GM19193 (cell line): ENCODE data around the gene EPX.

ENCODE experiments used
- POLR2A ChIP-seq: IDR thresholded peaks from 4 replicates; pipeline ENCODE4 v1.6.1; 2011; ENCODE audit not compliant: insufficient read depth, insufficient read length; ENCODE audit errors: extremely low read depth

EPX gene

DNA sequence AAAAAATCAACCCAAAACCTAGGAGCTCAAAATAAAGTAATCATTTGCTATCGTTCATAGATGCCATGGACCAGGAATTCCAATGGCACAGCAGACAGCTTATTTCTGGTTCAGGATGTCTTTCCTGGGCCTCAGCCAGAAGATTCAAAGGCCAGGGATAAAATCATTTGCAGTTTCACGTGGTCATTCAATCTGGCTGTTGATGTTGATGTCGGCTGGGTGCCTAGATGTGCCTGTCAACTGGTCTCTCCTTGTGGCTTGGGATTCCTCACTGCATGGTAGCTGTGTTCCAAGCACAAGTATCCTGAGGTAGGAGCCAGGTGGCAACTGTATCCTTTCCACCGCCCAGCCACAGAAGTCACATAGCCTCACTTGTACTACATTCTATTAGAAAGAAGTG is 10.7 kb upstream of the EPX start:
- no peak for TF ChIP-seq POLR2A

DNA sequence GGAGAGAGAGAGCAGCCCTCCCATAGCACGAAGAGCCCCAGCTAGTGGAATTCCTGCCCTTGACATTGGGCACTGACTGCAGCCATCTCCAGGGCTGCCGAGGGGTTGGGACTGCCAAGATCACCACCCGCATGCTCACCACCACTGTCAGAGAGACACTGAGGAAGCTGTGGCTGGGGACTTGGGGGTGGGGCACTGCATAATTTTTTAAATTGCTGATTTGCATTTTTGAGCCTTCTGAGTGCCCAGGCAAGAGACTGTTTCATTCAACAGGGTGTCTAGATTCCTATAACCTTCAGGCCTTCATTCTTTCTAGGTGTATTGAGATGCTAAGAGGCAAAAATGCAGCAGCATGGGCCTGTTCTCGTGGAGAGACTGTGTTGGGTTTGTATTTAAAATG is 9.0 kb upstream of the EPX start:
- no peak for TF ChIP-seq POLR2A

DNA sequence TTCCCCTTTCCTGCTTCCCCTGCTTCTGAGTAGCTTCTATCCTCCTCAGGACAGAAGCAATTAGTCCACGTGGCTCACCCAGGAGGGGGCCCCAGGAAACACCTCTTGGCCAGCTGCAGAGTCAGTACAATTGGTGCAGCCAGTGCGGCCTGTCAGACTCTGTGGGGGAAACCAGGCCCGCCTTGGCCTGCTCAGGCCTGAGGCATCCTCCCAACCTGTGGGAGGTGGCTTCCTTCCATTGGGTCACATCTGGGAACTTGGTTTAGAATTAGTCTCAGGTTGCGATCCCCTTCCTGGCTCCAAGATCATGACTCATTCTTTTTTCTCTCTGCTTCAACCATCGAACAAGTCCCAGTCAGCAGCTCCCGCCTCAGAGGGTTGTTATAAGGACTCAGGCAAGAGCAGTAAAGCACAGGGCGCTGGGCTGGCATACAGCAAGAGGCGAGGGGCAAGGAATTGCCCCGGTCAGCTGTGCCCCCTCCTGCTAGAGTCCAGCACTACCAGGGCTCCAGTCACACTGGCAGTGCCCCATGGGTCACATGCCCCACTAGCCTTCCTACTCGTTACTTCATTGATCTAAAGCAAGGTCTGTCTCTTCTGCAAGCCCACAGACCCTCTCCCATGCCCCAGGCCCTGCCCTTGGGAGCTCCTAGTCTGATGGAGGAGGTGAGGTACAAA is 8.1 kb upstream of the EPX start:
- no peak for TF ChIP-seq POLR2A

DNA sequence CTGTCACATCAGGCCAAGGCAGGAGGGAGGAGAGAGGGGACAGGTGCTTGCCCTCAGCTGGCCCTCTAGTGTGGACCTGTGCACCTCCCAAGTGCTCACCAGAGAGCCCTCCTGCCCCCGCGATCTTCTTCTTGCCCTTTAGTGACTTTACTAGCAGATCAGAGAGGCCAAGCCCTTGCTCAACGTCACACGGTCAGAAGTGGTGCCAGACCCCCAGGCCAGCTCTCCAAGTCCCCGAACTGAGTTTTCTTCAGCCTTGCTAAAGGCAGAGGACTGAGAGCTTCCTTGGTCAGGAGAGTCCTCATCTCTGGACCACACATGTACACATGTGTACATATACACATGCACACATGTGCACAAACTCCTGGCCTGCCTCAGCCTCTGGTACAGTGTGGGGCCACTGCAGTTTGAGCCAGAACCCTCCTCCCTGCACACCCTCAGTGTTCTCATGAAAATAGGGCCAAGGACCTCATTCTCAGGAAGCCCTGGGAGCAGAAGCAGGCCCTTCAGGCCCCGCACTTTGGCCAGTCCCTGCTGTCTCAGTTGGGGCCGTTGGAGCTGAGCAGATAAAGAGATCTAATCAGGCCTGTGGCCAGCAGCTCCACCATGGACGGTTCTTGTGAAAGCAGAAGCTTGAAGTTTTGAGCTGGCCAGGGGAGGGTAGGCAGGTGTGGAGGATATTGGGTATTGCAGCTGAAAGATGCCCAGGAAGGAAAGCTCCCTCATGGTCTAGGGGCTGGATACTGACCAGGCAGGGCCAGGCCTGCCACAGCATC is 7.4 kb upstream of the EPX start:
- no peak for TF ChIP-seq POLR2A

DNA sequence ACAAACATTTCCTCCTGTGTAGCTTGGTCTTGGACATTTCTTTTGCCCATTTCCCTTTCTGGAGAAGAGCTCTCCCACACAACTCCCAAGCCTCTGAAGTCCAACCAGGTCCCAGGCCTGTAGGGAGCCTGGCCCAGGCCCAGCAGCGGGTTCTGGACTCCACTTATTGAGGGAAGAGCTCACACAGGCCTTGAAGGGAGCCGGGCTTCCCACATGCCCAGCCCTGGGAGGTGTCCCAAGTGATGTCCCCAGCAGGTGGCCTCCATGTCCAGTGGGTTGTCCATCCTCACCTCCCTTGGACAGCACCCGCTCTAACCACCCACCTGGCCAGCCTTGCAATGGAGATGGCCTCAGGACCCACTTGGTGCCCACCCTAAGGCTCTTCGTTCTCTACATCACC is 5.9 kb upstream of the EPX start:
- no peak for TF ChIP-seq POLR2A

DNA sequence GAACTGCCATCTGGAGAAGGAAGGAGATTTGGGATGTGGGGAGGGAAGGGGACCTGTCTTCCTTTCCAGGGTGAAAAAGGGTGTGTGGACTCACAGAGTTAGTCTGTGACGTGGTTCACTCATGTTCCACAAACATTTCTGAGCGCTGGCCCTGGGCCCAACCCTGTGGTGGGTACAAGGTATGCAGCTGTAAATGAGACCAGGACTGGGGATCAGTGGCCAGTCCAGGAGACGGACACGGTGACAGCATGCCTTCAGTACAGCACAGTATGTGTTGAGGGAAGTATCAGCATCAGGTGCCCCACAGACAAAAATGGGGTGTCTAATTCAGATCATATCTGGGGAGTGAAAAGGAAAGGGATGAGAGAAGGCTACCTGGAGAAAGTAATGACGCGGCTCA is 5.5 kb upstream of the EPX start:
- no peak for TF ChIP-seq POLR2A

DNA sequence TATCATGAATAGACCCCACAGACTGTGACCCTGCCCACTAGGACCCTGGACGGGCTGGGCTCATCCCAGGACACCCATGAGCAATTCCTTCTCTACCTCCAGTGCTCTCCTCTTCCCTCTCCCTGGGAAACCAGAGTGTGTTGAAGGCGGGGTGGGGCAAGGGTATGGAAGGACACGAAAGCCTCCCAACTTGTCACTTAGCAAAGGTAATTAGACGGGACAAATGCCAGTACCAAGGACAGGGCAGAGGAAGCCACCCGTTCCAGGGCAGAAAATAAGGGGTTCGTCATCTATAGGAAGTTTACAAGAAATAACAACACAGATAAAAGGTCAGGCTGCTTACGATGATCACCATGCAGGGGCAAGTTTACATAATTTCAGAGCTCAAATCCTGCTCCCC is 4.9 kb upstream of the EPX start:
- no peak for TF ChIP-seq POLR2A

DNA sequence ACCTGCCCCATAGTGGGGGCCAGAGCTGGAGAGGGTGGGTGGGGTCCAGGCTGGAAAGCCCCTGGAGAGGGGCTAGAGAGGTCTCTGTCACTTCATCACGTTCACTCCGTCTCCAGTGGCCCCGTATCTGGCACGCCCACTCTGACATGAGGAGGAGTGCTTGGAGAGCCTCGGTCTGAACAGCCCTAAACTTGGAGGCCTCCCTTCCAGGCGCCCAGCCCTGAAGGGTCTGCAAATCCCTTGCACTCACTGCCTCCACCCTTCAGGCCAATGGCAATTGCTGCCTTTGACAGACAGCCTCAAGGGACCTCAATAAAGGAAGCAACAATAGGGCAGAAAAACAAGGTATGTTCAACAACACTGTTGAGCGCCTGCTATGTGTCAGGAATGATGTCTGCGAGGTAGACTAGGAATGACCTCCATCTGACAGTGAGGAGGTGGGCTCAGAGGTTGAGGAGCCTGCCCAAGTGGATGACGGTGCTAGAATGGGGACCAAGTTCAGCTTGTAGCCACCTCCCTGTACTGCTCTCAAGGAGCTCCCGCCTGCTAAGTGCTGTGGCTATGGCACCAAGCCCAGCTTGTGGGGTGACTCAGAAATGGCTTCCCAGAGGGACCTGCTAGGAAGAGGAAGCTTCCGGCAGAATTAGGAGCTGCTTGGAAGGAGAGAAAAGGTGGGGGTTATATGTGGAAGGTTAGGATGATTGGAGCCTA is 2.9 kb upstream of the EPX start:
- no peak for TF ChIP-seq POLR2A

DNA sequence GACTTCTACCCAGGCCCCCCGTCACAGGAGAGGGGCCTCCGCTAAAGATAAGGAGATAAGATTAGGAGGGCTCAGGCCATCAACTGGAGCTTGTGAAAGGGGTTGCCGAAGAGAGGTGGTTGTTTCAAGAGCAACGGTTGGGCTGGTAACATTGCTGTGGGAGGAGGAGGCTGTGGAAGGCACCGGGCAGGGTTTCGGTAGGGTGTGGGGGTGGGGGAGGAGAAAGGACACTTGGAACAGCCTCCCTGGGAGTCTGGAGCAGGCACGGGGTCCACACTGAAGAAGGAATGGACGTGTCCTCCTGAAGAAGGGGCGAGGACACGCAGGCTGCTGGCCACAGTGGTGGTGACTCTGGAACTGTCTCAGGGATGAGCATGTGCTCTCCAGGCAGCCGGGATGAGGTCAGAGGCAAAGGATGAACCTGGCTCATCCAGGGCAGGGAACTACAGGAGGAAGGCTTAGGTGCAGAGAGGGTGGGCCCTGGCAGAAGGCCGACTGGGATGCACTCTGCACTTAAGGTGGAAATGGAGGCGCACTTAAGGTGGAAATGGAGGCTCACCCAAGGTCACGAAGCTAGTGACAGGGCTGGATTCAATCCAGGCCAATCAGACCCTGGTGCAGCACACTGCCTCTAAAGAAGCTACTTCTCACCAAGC is 1.2 kb upstream of the EPX start:
- TF ChIP-seq POLR2A = no peak

DNA sequence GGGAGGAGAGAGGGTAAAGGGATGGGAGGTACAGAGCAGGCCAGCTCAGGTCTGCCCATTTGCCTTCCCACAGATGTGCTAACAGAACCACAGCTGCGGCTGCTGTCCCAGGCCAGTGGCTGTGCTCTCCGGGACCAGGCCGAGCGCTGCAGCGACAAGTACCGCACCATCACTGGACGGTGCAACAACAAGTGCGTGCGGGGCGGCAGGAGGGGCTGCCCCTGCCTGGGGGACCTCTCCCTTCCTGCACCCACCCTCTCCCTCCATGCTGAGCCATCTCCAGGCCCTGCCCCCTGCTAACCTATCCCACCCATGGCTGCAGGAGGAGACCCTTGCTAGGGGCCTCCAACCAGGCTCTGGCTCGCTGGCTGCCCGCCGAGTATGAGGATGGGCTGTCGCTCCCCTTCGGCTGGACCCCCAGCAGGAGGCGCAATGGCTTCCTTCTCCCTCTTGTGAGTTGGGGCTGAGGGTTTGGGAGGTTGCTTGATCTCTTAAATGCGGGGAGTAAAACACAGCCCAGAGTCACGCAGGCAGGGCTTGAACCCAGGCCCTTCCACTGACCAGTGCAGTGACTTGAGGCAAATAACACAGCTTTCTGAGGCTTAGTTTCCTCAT is 1.2 kb downstream of the EPX start:
- no peak for TF ChIP-seq POLR2A

DNA sequence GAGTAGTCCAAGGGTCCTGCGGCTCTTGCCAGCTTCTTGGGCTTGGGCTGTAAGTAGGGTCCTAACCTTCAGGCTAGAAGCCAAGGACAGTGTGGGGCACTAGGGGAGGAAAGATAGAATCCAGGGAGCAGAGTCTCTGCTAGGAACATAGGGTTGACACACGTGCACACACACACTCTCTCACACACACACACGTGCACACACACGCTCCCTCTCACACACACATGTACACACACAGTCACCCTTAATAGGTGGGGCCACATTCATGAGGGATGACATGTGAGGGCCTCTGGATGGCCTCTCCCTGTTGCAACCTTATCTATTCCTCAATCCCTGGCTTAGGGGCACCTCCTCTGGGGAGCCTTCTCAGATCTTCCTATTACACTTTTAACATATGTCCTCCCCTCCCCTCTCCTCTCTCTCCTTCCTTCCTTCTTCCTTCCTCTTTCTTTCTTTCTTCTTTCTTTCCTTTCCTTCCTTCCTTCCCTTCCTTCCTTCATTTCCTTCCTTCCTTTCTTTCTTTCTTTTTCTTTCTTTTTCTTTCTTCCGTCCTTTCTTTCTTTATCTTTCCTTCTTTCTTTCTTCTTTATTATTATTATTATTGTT is 3.1 kb downstream of the EPX start:
- TF ChIP-seq POLR2A = no peak

DNA sequence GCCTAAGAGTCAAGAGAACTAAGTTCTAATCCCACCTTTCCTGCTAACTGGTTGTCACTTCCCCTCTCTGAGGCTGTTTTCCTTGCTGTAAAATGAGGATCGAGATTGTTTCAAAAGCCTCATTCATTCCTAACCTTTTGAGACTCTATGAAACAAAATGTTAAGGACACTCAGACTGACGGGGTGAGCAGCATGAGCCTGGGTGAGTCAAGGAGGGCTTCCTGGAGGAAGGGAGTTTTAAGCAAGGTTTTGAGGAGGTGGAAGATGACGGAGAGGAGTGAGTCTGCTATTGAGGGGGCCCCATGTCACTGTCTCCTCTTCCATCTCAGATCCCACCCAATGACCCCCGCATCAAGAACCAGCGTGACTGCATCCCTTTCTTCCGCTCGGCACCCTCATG is 4.1 kb downstream of the EPX start:
- TF ChIP-seq POLR2A = no peak

DNA sequence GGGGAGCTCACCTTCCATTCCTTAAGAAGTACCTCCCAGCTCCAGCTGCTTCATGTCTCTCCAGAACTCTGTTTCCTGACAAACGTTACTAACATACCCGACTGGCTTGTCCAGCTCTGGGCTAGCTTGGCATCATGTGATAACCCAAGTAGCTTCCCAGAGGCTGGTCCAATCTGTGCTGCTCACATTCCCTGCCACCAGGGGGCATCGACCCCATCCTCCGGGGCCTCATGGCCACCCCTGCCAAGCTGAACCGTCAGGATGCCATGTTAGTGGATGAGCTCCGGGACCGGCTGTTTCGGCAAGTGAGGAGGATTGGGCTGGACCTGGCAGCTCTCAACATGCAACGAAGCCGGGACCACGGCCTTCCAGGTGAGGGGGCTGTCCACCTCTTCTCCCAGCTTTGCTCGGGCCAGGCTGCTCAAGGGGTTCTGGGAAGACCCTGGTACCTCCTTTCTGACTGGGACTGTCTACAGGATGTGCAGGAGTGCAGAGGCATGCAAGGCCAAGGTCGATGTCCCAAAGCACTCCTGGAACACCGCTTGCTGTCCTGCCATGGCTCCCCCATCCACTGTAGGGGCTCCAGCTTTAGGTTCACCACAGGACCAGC is 7.6 kb downstream of the EPX start:
- TF ChIP-seq POLR2A = no peak

DNA sequence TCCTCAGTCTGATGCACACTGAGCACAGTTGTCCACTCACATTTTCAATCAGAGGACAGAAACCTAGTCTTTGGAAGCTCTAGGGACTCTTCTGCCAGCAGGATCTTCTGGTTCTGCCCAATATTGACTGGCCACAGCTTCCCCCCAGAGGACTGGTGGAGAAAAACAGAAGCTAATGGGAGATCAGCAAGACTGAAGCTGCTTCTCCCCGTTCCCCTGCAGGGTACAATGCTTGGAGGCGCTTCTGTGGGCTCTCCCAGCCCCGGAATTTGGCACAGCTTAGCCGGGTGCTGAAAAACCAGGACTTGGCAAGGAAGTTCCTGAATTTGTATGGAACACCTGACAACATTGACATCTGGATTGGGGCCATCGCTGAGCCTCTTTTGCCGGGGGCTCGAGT is 10.3 kb downstream of the EPX start:
- no peak for TF ChIP-seq POLR2A
